Type B pancreatic cell (in vitro differentiated cells): ENCODE results near the gene TNFRSF9. TPM values are rescaled to one million over a fixed set of nuclear protein-coding genes. Genes with fewer than 3 reads are reported as not detected.
A peak's percentile ranks its signal among the peaks of the same experiment; 100 is the strongest.

Experiments used
- DNase-seq: peaks from one replicate; pipeline ENCODE4 v3.0.0; 2021; ENCODE audit warnings: mixed read lengths; ENCODE audit not compliant: unreplicated experiment; ENCODE audit errors: extremely low spot score
- H3K27ac Mint-ChIP-seq: 2 replicates; pipeline ENCODE4 v1.8.0; 2021; ENCODE audit warnings: mild to moderate bottlenecking, mixed read lengths
- H3K27me3 Mint-ChIP-seq: 2 replicates; pipeline ENCODE4 v1.8.0; 2021; ENCODE audit warnings: mixed read lengths
- H3K36me3 Mint-ChIP-seq: 2 replicates; pipeline ENCODE4 v1.8.0; 2021; ENCODE audit warnings: mixed read lengths
- H3K4me1 Mint-ChIP-seq: one replicate; pipeline ENCODE4 v1.8.0; 2021; ENCODE audit warnings: mixed read lengths; ENCODE audit not compliant: unreplicated experiment
- H3K4me3 Mint-ChIP-seq: 2 replicates; pipeline ENCODE4 v1.8.0; 2021; ENCODE audit warnings: mild to moderate bottlenecking, mixed read lengths
- H3K9me3 Mint-ChIP-seq: 2 replicates; pipeline ENCODE4 v1.8.0; 2021; ENCODE audit warnings: mixed read lengths
- total RNA-seq: library from RNA; stranded (reverse); gene quantifications from 2 replicates; pipeline ENCODE4 v1.2.1, GENCODE V29; 2021; ENCODE audit warnings: low replicate concordance
- TF ChIP-seq, protein P1 (sequence below): fragments of 200-600 bp; sonication (generic); conservative IDR thresholded peaks from 2 replicates; pipeline ENCODE4 v1.5.0; 2021; ENCODE audit warnings: antibody characterized with exemption, mild to moderate bottlenecking

The TNFRSF9 gene
- total RNA-seq, 1 donor from 2014 or later: 0.39 TPM

DNA sequence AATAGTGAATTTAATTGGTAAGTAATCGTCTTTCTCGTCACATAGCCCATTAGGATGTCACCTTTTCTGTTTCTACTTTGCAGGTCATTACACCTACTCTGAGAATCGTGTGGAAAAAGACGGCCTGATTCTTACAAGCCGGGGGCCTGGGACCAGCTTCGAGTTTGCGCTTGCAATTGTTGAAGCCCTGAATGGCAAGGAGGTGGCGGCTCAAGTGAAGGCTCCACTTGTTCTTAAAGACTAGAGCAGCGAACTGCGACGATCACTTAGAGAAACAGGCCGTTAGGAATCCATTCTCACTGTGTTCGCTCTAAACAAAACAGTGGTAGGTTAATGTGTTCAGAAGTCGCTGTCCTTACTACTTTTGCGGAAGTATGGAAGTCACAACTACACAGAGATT, 44.2 kb upstream of the TNFRSF9 start:
- no peak overlapping the region for H3K4me3 Mint-ChIP-seq
- H3K4me1 Mint-ChIP-seq: peaks cover 6% of the 10 kb centered on the region
- no peaks in the 10 kb centered on the region for H3K9me3 Mint-ChIP-seq
- no peaks in the 10 kb centered on the region for H3K27me3 Mint-ChIP-seq
- peaks cover 32% of the 10 kb centered on the region for H3K36me3 Mint-ChIP-seq
- H3K27ac Mint-ChIP-seq: no peak overlapping the region
- TF ChIP-seq, protein P1, sequence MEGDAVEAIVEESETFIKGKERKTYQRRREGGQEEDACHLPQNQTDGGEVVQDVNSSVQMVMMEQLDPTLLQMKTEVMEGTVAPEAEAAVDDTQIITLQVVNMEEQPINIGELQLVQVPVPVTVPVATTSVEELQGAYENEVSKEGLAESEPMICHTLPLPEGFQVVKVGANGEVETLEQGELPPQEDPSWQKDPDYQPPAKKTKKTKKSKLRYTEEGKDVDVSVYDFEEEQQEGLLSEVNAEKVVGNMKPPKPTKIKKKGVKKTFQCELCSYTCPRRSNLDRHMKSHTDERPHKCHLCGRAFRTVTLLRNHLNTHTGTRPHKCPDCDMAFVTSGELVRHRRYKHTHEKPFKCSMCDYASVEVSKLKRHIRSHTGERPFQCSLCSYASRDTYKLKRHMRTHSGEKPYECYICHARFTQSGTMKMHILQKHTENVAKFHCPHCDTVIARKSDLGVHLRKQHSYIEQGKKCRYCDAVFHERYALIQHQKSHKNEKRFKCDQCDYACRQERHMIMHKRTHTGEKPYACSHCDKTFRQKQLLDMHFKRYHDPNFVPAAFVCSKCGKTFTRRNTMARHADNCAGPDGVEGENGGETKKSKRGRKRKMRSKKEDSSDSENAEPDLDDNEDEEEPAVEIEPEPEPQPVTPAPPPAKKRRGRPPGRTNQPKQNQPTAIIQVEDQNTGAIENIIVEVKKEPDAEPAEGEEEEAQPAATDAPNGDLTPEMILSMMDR: no peak
- no peak for DNase-seq

DNA sequence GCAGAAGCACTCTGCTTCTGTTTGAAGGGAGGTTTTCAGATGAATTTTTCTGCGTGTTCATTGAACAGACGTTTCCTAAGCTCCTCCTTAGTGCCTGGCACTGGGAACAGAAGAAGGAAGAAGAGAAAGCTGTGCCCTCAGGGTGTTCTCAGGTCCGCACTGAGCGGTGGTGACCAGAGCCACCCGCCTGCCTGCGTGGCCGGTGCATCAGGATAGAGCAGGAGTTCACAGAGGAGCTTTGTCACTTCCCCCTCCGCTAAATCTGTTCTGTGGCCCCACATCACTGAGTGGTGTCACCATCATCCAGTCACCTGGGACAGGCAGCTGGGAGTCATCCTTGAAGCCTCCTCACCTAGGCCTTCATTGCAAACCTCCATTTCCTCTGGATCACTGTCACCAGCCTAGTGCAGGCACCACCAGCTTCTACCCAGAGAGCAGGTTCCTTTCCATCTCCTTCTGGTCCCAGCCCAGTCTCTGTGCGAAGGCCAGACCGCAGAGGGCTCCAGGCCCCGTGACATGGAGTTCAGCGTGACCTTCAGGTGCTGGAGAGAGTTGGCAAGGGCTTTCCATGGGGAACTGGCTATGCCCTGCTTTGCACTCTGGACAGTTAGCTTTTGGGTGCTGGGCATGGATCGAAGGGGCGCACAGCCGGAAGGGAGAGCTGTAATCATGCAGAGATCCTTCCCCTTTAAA, 42.6 kb upstream of the TNFRSF9 start:
- peaks cover 37% of the 10 kb centered on the region for H3K36me3 Mint-ChIP-seq

DNA sequence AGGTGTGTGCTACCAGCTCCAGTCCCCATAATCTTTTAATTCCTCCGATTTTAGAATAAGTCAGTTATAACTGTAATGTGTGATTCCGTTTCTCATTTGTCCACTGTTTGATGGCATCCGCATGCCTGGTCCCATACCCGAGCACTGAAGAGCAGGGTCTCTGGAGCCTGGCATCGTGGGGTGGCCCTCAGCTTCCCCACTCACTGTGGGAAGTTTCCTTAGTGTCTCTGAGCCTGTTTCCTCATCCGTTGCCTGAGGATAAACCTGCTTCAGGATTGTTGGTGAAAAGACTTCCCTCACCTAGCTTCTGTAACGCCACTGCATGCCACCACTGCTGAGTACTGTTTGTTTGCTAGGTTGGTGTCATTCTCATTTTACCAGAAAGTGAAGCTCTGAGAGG, 40.3 kb upstream of the TNFRSF9 start:
- Mint-ChIP-seq H3K27ac (no peak overlapping the region), H3K4me1 (peaks cover 6% of the 10 kb centered on the region), H3K27me3 (no peaks in the 10 kb centered on the region), H3K9me3 (no peaks in the 10 kb centered on the region), H3K4me3 (no peak overlapping the region), H3K36me3 (peaks cover 30% of the 10 kb centered on the region)
- DNase-seq: no peak
- TF ChIP-seq, protein P1: no peak

More for the DNA sequence above, 42.6 kb upstream of the TNFRSF9 start:
- no peak for DNase-seq
- Mint-ChIP-seq H3K4me1 (peaks cover 6% of the 10 kb centered on the region), H3K9me3 (no peaks in the 10 kb centered on the region), H3K27me3 (no peaks in the 10 kb centered on the region), H3K27ac (no peak overlapping the region), H3K4me3 (no peak overlapping the region)
- TF ChIP-seq, protein P1: no peak

- Mint-ChIP-seq H3K4me3 (no peak overlapping the region), H3K27me3 (no peaks in the 10 kb centered on the region), H3K9me3 (no peaks in the 10 kb centered on the region), H3K4me1 (peaks cover 6% of the 10 kb centered on the region), H3K27ac (no peak overlapping the region), H3K36me3 (peaks cover 26% of the 10 kb centered on the region)
- DNase-seq: peak; percentile 78
- TF ChIP-seq, protein P1: peak; percentile 90
Measured at GRCh38 chr1:7975212-7975865, 34.7 kb upstream of the TNFRSF9 start.

DNA sequence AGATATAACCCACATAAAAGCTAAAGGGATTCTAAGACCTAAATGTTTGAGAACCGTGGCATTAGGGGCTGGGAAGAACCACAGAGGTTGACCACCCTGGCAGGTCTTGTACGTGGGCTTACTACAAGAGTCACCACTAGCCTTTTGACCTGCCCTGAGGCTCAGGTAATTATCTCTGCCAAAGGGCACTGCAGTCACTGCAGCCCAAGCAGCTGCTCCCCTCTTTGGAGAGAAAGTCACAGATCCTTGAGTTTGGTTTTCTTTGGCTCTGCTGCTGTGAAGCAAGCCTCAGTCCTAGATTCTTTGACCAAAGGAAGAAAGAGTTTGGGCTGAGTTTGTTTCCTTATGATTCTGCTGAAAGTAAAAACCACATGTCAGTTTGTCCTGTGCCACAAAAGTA, 32.4 kb upstream of the TNFRSF9 start:
- TF ChIP-seq, protein P1: no peak
- Mint-ChIP-seq H3K36me3 (peaks cover 28% of the 10 kb centered on the region), H3K9me3 (no peaks in the 10 kb centered on the region), H3K4me1 (peaks cover 6% of the 10 kb centered on the region), H3K4me3 (no peak overlapping the region), H3K27ac (no peak overlapping the region), H3K27me3 (no peaks in the 10 kb centered on the region)
- no peak for DNase-seq
